K562 (cell line): ENCODE measurements around the gene IFT81. TPM values are rescaled to one million over a fixed set of nuclear protein-coding genes. Genes with fewer than 3 reads are reported as not detected.

ENCODE experiments used
- ATAC-seq: fragments of 200-7000 bp; cut with Tn5 transposase; 3 replicates; pipeline ENCODE4 v1.9.1; 2020; ENCODE audit warnings: moderate library complexity
- BruUV-seq: library from RNA; stranded (reverse); fragments of 400-500 nt; replicated peaks from 2 replicates; lab custom pipeline; 2021; lab: Mats Ljungman, UMichigan
- CTCF ChIA-PET: fragments of 300-600 bp; formaldehyde crosslinking; extraction: SDS; loops from one replicate; lab custom pipeline; 2021; ENCODE audit warnings: low intra/inter-chr PET ratio; lab: Yijun Ruan, JAX
- POLR2A ChIA-PET: fragments of 300-600, 350-650 bp; sonication (Branson Sonifier 250); formaldehyde crosslinking; extraction: SDS; loops from one replicate; lab custom pipeline; 2021; ENCODE audit warnings: antibody characterized with exemption, inconsistent platforms; lab: Yijun Ruan, JAX
- DNase-seq, 4 experiments: peaks; one replicate each; pipeline versions ENCODE4 v3.0.0 to v3.0.0-alpha.2; 2011 to 2018; ENCODE audit warnings: low spot score in 3 of 4, mixed read lengths in 3 of 4; ENCODE audit errors: extremely low read depth in 1 of 4
- FAIRE-seq: peaks from 2 replicates; lab custom pipeline; 2011; peaks lifted over from hg19 to GRCh38; lab: Jason Lieb, UNC
- H2AFZ ChIP-seq: 2 replicates; pipeline ENCODE4 v1.6.0; 2011; ENCODE audit warnings: low read depth, low read length, control low read depth, inconsistent platforms
- H3K27ac ChIP-seq: fragments of 200-600 bp; 3 replicates; pipeline ENCODE4 v1.8.0; 2011; ENCODE audit warnings: low read depth, mild to moderate bottlenecking, control low read depth, inconsistent platforms, low read length, moderate library complexity, mixed read lengths; ENCODE audit errors: extremely low read depth
- H3K27me3 ChIP-seq, 2 experiments: fragments of 300-600 bp in 1 of 2; 2 replicates in 1 of 2; 3 replicates in 1 of 2; pipeline versions ENCODE4 v1.6.0 to v1.8.0; 2011; ENCODE audit warnings: inconsistent platforms in 2 of 2, low read length in 2 of 2, mild to moderate bottlenecking in 1 of 2, mixed read lengths in 1 of 2, moderate library complexity in 1 of 2; ENCODE audit not compliant: control insufficient read depth in 2 of 2, insufficient read depth in 2 of 2
- H3K36me3 ChIP-seq: fragments of 300-600 bp; 3 replicates; pipeline ENCODE4 v1.8.0; 2011; ENCODE audit warnings: mild to moderate bottlenecking, low read length, inconsistent platforms; ENCODE audit not compliant: control insufficient read depth, insufficient read depth
- H3K4me1 ChIP-seq, 2 experiments: fragments of 200-600 bp in 1 of 2; replicated peaks in 1 of 2; 2 replicates in 1 of 2; 3 replicates in 1 of 2; pipeline versions ENCODE4 v1.5.1 to v1.8.0; 2011; ENCODE audit warnings: inconsistent platforms in 2 of 2, low read length in 2 of 2, mild to moderate bottlenecking in 1 of 2, mixed read lengths in 1 of 2, moderate library complexity in 1 of 2; ENCODE audit not compliant: control insufficient read depth in 2 of 2, insufficient read depth in 2 of 2
- H3K4me2 ChIP-seq: 2 replicates; pipeline ENCODE4 v1.6.1; 2011; ENCODE audit warnings: low read length, control low read depth, inconsistent platforms, mixed read lengths; ENCODE audit not compliant: insufficient read depth
- H3K4me3 ChIP-seq: fragments of 200-600 bp; sonication (generic), shearing (Covaris generic); 2 replicates; pipeline ENCODE4 v1.5.1; 2016; ENCODE audit warnings: control low read depth, inconsistent platforms
- H3K79me2 ChIP-seq: fragments of 200-600 bp; 3 replicates; pipeline ENCODE4 v1.8.0; 2011; ENCODE audit warnings: low read length, inconsistent platforms; ENCODE audit not compliant: control insufficient read depth, insufficient read depth
- H3K9ac ChIP-seq, 2 experiments: 2 replicates each; pipeline versions ENCODE4 v1.6.0 to v1.6.1; 2011; ENCODE audit warnings: low read depth in 2 of 2, low read length in 2 of 2, control low read depth in 1 of 2, inconsistent platforms in 1 of 2, mild to moderate bottlenecking in 1 of 2, mixed read lengths in 1 of 2; ENCODE audit not compliant: insufficient read depth in 1 of 2
- H3K9me1 ChIP-seq: one replicate; pipeline ENCODE4 v1.6.0; 2011; ENCODE audit warnings: inconsistent platforms, mild to moderate bottlenecking, low read length, moderate library complexity; ENCODE audit not compliant: control insufficient read depth, insufficient read depth
- H3K9me3 ChIP-seq: replicated peaks from 2 replicates; pipeline ENCODE4 v1.5.1; 2011; ENCODE audit warnings: low read depth, low read length, inconsistent platforms; ENCODE audit not compliant: control insufficient read depth, insufficient read depth
- H4K20me1 ChIP-seq: replicated peaks from 2 replicates; pipeline ENCODE4 v1.6.1; 2011; ENCODE audit warnings: low read length, inconsistent platforms, mixed read lengths; ENCODE audit not compliant: control insufficient read depth, insufficient read depth
- ARNT ChIP-seq, 2 experiments: fragments of 450-650 bp; IDR thresholded peaks; 2 replicates each; pipeline ENCODE4 v1.6.1; 2016; ENCODE audit warnings: mild to moderate bottlenecking in 1 of 2
- ATF7 ChIP-seq: fragments of 450-650 bp; IDR thresholded peaks from 2 replicates; pipeline ENCODE4 v1.7.1; 2014; ENCODE audit warnings: mild to moderate bottlenecking, moderate library complexity
- CBX2 ChIP-seq: fragments of 200-600 bp; sonication (generic); IDR thresholded peaks from one replicate; pipeline ENCODE4 v1.6.1; 2012; ENCODE audit warnings: mild to moderate bottlenecking, low read length, inconsistent platforms; ENCODE audit not compliant: insufficient read depth, poor library complexity, severe bottlenecking
- JUND ChIP-seq, 2 experiments: IDR thresholded peaks; 2 replicates in 1 of 2; 3 replicates in 1 of 2; pipeline ENCODE4 v1.6.1; 2011; ENCODE audit warnings: borderline replicate concordance in 2 of 2, low read depth in 2 of 2, low read length in 2 of 2, improper control_type of control experiment in 1 of 2, missing biosample characterization in 1 of 2, missing genetic modification characterization in 1 of 2, missing genetic modification reagents in 1 of 2
- MTA3 ChIP-seq: fragments of 450-650 bp; formaldehyde crosslinking; IDR thresholded peaks from 2 replicates; pipeline ENCODE4 v1.6.1; 2017; ENCODE audit warnings: mild to moderate bottlenecking, borderline replicate concordance
- NFXL1 ChIP-seq: fragments of 450-650 bp; formaldehyde crosslinking; IDR thresholded peaks from 2 replicates; pipeline ENCODE4 v1.4.0; 2021; ENCODE audit warnings: mild to moderate bottlenecking
- PHTF2 ChIP-seq: fragments of 250-450 bp; sonication (Bioruptor Pico); IDR thresholded peaks from 2 replicates; pipeline ENCODE4 v1.5.0; 2021; ENCODE audit warnings: mild to moderate bottlenecking
- RAD21 ChIP-seq, 2 experiments: fragments of 250-450 bp in 1 of 2; fragments of 450-650 bp in 1 of 2; sonication (Bioruptor Pico) in 1 of 2; formaldehyde crosslinking in 1 of 2; IDR thresholded peaks in 1 of 2; conservative IDR thresholded peaks in 1 of 2; 2 replicates each; pipeline versions ENCODE4 v1.4.0 to v1.8.0; 2020 to 2022; ENCODE audit warnings: mild to moderate bottlenecking in 2 of 2, moderate library complexity in 1 of 2
- SMC3 ChIP-seq: conservative IDR thresholded peaks from 2 replicates; pipeline ENCODE4 v1.6.1; 2011; ENCODE audit warnings: low read depth, low read length, improper control_type of control experiment; ENCODE audit not compliant: insufficient read depth
- WGBS: fragments of 100-300 bp; shearing (Covaris generic); methylation state at CpG from one replicate; pipeline ENCODE4 v1.1.6; 2016; ENCODE audit warnings: low coverage, mixed read lengths; ENCODE audit not compliant: insufficient coverage; ENCODE audit errors: missing lambda C conversion rate; 5-methylcytosine and 5-hydroxymethylcytosine counted together
- in situ Hi-C: fragments of 300-500 bp; cut with MboI; formaldehyde crosslinking; loops from 4 replicates; pipeline ENCODE4 v1.15.0; 2018; ENCODE audit warnings: inconsistent platforms, mixed read lengths
- intact Hi-C: fragments of 100-400 bp; cut with micrococcal nuclease; formaldehyde crosslinking; loops from 2 replicates; pipeline ENCODE4 v1.14.2; 2022
- polyA plus RNA-seq, 8 experiments: library from polyadenylated mRNA; depleted of rRNA in 4 of 8; stranded (reverse) in 5 of 8; unstranded in 3 of 8; fragments of >200 nt; fragmentation: Nextera tagmentation in 2 of 8; fragmentation: Illumina TruSeq in 1 of 8; extraction: Ambion mirVana in 2 of 8; extraction: Trizol in 1 of 8; gene quantifications; 2 replicates each; pipeline versions ENCODE4 v1.2.1 to v1.2.3, GENCODE V29; 2011 to 2014; ENCODE audit warnings: inconsistent platforms in 1 of 8, missing spikeins in 1 of 8
- total RNA-seq, 7 experiments: library from RNA; depleted of rRNA in 6 of 7; stranded (reverse); fragments of >200 nt in 6 of 7; fragmentation: Illumina TruSeq in 2 of 7; extraction: Trizol in 2 of 7; gene quantifications; 2 replicates each; pipeline versions ENCODE4 v1.2.1 to v1.2.3, GENCODE V29; 2011 to 2021; ENCODE audit warnings: low replicate concordance in 1 of 7
- TF ChIP-seq, protein P1 (sequence below): fragments of 450-650 bp; conservative IDR thresholded peaks from 2 replicates; pipeline ENCODE4 v1.6.1; 2016; ENCODE audit warnings: missing genetic modification characterization, low read depth, mild to moderate bottlenecking, control low read depth, missing compliant biosample characterization
- TF ChIP-seq, protein P2 (sequence below): fragments of 250-450 bp; sonication (Bioruptor Pico); IDR thresholded peaks from 2 replicates; pipeline ENCODE4 v1.8.0; 2021; ENCODE audit warnings: moderate library complexity, mild to moderate bottlenecking, inconsistent platforms
- TF ChIP-seq, protein P3 (sequence below): fragments of 450-650 bp; IDR thresholded peaks from 2 replicates; pipeline ENCODE4 v1.6.1; 2016; ENCODE audit warnings: mild to moderate bottlenecking

Gene IFT81
- total and polyA plus RNA-seq, 9 of the 15 experiments (the other 6 are each of a cell fraction or from before 2014, with no cell fraction given) = 2.8 to 11.9 (median 7.9) TPM

DNA sequence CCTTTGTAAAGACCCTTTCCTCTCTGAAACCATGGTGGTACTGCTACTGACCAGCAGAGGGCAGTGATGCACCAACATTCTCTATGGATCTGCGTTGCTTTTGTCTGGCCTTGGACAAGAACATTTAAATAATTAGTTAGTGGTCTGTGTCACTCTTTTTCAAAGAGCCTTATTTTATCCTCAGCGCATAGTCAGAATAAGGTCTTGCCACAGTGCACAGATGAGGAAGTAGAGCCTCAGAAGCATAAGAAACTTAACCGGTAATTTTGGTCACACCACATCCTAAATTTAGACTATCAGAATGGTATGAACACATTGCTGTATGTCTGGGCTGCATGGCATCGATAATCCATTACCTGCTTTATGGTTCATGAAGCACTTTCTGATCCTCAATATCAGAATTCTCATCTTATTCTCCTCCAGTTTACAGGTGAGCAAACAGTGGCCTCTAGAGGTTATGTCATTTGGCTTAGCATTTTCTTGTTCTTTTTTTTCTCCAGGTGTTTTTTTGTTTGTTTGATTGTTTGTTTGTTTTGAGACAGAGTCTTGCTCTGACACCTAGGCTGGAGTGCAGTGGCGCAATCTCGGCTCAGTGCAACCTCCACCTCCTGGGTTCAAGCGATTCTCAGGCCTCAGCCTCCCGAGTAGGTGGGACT is 23.7 kb upstream of the IFT81 start:
- Histone ChIP-seq H3K27ac (no peak overlapping the region; the same call in 2 of the 3 replicates), H3K27me3 (no peaks in the 10 kb centered on the region), H2AFZ (peak overlapping the region; percentile 75), H3K9me1 (no peaks in the 10 kb centered on the region), H4K20me1 (no peaks in the 10 kb centered on the region), H3K4me3 (no peak overlapping the region), H3K79me2 (no peaks in the 10 kb centered on the region), H3K9me3 (no peaks in the 10 kb centered on the region), H3K4me2 (peak overlapping the region; percentile 15; the same call in 1 of the 2 replicates), H3K9ac (no peak overlapping the region; a peak in 1 of 4 replicates), H3K36me3 (no peaks in the 10 kb centered on the region), H3K4me1 (peaks cover 6 to 13% of the 10 kb centered on the region in 2 experiments; a peak in 4 of 5 replicates)
- BruUV-seq = no TSS peak
- DNase-seq = peak; percentile 61 to 84 (median 62)
- peak; percentile 72 for ATAC-seq
- intact Hi-C loops = loop anchor here (1.0 to 10.0 kb wide), 7 partner anchors 83 to 502 kb away; partner anchors contain the start of gene ATP2A2
- FAIRE-seq = peak; percentile 90
- POLR2A ChIA-PET = no interaction called here
- 26% methylated on average over 8 of the region's 8 CpGs for WGBS
- CTCF ChIA-PET = interaction anchor here (0.5 to 1.8 kb wide), 15 partner anchors 24 to 787 kb away, joined by 3 to 11 read pairs (median 3); partner anchors contain the start of genes C12orf76 and IFT81
- in situ Hi-C loops = loop anchor here (10.0 kb wide), 1 partner anchor 324 kb away; no protein-coding TSS in a partner anchor
- TF ChIP-seq, protein P1, sequence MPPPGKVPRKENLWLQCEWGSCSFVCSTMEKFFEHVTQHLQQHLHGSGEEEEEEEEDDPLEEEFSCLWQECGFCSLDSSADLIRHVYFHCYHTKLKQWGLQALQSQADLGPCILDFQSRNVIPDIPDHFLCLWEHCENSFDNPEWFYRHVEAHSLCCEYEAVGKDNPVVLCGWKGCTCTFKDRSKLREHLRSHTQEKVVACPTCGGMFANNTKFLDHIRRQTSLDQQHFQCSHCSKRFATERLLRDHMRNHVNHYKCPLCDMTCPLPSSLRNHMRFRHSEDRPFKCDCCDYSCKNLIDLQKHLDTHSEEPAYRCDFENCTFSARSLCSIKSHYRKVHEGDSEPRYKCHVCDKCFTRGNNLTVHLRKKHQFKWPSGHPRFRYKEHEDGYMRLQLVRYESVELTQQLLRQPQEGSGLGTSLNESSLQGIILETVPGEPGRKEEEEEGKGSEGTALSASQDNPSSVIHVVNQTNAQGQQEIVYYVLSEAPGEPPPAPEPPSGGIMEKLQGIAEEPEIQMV (tag) = no peak
- TF ChIP-seq SMC3 (peak; percentile 89), MTA3 (peak; percentile 39; the same call in 1 of the 2 replicates), NFXL1 (CRISPR knock-in tag) (peak; percentile 24; the same call in 1 of the 2 replicates), RAD21 (CRISPR knock-in tag; conservative IDR thresholded peaks at IDR 0.05 in 1 of 2, IDR thresholded peaks at IDR 0.05 in 1 of 2) (peak; percentile 82 to 91), PHTF2 (CRISPR knock-in tag) (no peak), ATF7 (0 out of 2 replicates have a peak, but pooled peaks have one; percentile 16), ARNT (IDR thresholded peaks at IDR 0.05) (0 out of 4 replicates have a peak, but pooled peaks of 1 of the 2 experiments have one; percentile 52), CBX2 (no peak), JUND (IDR thresholded peaks at IDR 0.05; ENCODE audit: borderline replicate concordance, low read depth, low read length) (no peak), JUND (tag; IDR thresholded peaks at IDR 0.05; ENCODE audit: borderline replicate concordance, low read depth, low read length) (peak; percentile 63; the same call in 2 of the 3 replicates)
- TF ChIP-seq, protein P2, sequence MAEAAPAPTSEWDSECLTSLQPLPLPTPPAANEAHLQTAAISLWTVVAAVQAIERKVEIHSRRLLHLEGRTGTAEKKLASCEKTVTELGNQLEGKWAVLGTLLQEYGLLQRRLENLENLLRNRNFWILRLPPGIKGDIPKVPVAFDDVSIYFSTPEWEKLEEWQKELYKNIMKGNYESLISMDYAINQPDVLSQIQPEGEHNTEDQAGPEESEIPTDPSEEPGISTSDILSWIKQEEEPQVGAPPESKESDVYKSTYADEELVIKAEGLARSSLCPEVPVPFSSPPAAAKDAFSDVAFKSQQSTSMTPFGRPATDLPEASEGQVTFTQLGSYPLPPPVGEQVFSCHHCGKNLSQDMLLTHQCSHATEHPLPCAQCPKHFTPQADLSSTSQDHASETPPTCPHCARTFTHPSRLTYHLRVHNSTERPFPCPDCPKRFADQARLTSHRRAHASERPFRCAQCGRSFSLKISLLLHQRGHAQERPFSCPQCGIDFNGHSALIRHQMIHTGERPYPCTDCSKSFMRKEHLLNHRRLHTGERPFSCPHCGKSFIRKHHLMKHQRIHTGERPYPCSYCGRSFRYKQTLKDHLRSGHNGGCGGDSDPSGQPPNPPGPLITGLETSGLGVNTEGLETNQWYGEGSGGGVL (CRISPR knock-in tag) = no peak
- TF ChIP-seq, protein P3, sequence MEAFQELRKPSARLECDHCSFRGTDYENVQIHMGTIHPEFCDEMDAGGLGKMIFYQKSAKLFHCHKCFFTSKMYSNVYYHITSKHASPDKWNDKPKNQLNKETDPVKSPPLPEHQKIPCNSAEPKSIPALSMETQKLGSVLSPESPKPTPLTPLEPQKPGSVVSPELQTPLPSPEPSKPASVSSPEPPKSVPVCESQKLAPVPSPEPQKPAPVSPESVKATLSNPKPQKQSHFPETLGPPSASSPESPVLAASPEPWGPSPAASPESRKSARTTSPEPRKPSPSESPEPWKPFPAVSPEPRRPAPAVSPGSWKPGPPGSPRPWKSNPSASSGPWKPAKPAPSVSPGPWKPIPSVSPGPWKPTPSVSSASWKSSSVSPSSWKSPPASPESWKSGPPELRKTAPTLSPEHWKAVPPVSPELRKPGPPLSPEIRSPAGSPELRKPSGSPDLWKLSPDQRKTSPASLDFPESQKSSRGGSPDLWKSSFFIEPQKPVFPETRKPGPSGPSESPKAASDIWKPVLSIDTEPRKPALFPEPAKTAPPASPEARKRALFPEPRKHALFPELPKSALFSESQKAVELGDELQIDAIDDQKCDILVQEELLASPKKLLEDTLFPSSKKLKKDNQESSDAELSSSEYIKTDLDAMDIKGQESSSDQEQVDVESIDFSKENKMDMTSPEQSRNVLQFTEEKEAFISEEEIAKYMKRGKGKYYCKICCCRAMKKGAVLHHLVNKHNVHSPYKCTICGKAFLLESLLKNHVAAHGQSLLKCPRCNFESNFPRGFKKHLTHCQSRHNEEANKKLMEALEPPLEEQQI = no peak
